NB4 (cell line): ENCODE results near the gene ERI3.

Experiments
- CTCF ChIP-seq: IDR thresholded peaks from one replicate; pipeline ENCODE4 v1.5.1; 2012; ENCODE audit warnings: low read depth, low read length
- POLR2A ChIP-seq: IDR thresholded peaks from 2 replicates; pipeline ENCODE4 v1.6.1; 2011; ENCODE audit warnings: mild to moderate bottlenecking; ENCODE audit not compliant: insufficient read length; ENCODE audit errors: extremely low read depth

GRCh38 chr1:44297695-44298400, 57.2 kb downstream of the ERI3 start:
- no peak for TF ChIP-seq CTCF
- TF ChIP-seq POLR2A = no peak
